GM20431 (cell line): ENCODE measurements around the gene TMEM63B.
"Not testable (repeated sequence)": the region's sequence is repeated elsewhere in the genome, so short reads cannot be mapped to it uniquely, and the experiment has no call there.

Experiments
- in situ Hi-C: fragments of 300-500 bp; cut with MseI, MboI; formaldehyde crosslinking; loops from one replicate; pipeline ENCODE4 v1.15.0; 2020; ENCODE audit warnings: low sequenced_read_pairs; ENCODE audit not compliant: unreplicated experiment

TMEM63B gene

GRCh38 chr6:44127186-44128019, at the start of gene TMEM63B, which contains the start of gene MRPL14:
TSS of gene TMEM63B (plus strand) at chr6:44127554. CDS start at chr6:44134585, 7,031 bp downstream.
TSS of gene MRPL14 (minus strand) at chr6:44127452. CDS start at chr6:44116611, 10,841 bp downstream.
- in situ Hi-C loops: no loop called here

- in situ Hi-C loops: loop anchor here (10.0 kb wide), 1 partner anchor 314 kb away; no protein-coding TSS in a partner anchor
These were observed 49.0 kb upstream of the TMEM63B start for GRCh38 chr6:44078219-44078826.

GRCh38 chr6:44078827-44079671, 48.3 kb upstream of the TMEM63B start:
- in situ Hi-C loops: loop anchor here (10.0 kb wide), 1 partner anchor 314 kb away; no protein-coding TSS in a partner anchor

- in situ Hi-C loops: loop anchor here (10.0 kb wide), 1 partner anchor 315 kb away; no protein-coding TSS in a partner anchor
These were observed 47.7 kb upstream of the TMEM63B start for GRCh38 chr6:44079672-44080071.

- in situ Hi-C loops: no loop called here
These were observed 46.5 kb upstream of the TMEM63B start for GRCh38 chr6:44080561-44081521.

- in situ Hi-C loops: no loop called here
These were observed 45.6 kb upstream of the TMEM63B start for GRCh38 chr6:44081753-44082152.

- in situ Hi-C loops: no loop called here
These were observed 44.5 kb upstream of the TMEM63B start for GRCh38 chr6:44082872-44083321.

GRCh38 chr6:44084231-44085014, 42.9 kb upstream of the TMEM63B start:
- in situ Hi-C loops: no loop called here

GRCh38 chr6:44085219-44085618, 42.1 kb upstream of the TMEM63B start:
- in situ Hi-C loops: no loop called here

GRCh38 chr6:44086931-44087574, 40.3 kb upstream of the TMEM63B start:
- in situ Hi-C loops: no loop called here

GRCh38 chr6:44087623-44088022, 39.7 kb upstream of the TMEM63B start:
- in situ Hi-C loops: no loop called here

- in situ Hi-C loops: no loop called here
These were observed 38.3 kb upstream of the TMEM63B start for GRCh38 chr6:44088827-44089590.

- in situ Hi-C loops: no loop called here
These were observed 36.9 kb upstream of the TMEM63B start for GRCh38 chr6:44090465-44090864.

- in situ Hi-C loops: not testable (repeated sequence)
These were observed 36.0 kb upstream of the TMEM63B start for GRCh38 chr6:44091356-44091755.

GRCh38 chr6:44091981-44092884, 35.1 kb upstream of the TMEM63B start:
- in situ Hi-C loops: no loop called here

GRCh38 chr6:44093066-44093465, 34.3 kb upstream of the TMEM63B start:
- in situ Hi-C loops: no loop called here
